H1 (cell line): ENCODE measurements around the gene RHOB.
"Not testable (repeated sequence)": the region's sequence is repeated elsewhere in the genome, so short reads cannot be mapped to it uniquely, and the experiment has no call there.

ENCODE experiments used
- CBX8 ChIP-seq: fragments of 300-800, 300-1000 bp; sonication (generic); IDR thresholded peaks from 2 replicates; pipeline ENCODE4 v1.7.1; 2016; ENCODE audit warnings: low read depth, low read length, borderline replicate concordance
- YY1 ChIP-seq: IDR thresholded peaks from 2 replicates; pipeline ENCODE4 v1.6.1; 2011; ENCODE audit warnings: low read depth, mild to moderate bottlenecking, low read length

GRCh38 chr2:20493095-20493494 is 46.2 kb downstream of the RHOB start:
- not testable (repeated sequence) for TF ChIP-seq YY1, CBX8
